Breast epithelium (tissue), 3 donors: ENCODE measurements around the gene NFKB1.

ENCODE experiments used
- POLR2A ChIP-seq: fragments of 450-650 bp; IDR thresholded peaks from one replicate; pipeline ENCODE4 v1.6.1; 2016; ENCODE audit warnings: antibody characterized with exemption, mild to moderate bottlenecking, moderate library complexity
- POLR2AphosphoS5 ChIP-seq, 3 donors: sonication (generic); formaldehyde crosslinking; IDR thresholded peaks; one replicate each; pipeline ENCODE4 v1.6.1; 2017; ENCODE audit warnings: antibody characterized with exemption in 3 of 3
- TF ChIP-seq, protein P1 (sequence below), 3 donors: fragments of 450-650 bp; IDR thresholded peaks; one replicate each; pipeline ENCODE4 v1.5.1; 2016 to 2017; ENCODE audit warnings: antibody characterized with exemption in 3 of 3, mild to moderate bottlenecking in 3 of 3, moderate library complexity in 3 of 3

- no peak for TF ChIP-seq POLR2A
- TF ChIP-seq, protein P1, sequence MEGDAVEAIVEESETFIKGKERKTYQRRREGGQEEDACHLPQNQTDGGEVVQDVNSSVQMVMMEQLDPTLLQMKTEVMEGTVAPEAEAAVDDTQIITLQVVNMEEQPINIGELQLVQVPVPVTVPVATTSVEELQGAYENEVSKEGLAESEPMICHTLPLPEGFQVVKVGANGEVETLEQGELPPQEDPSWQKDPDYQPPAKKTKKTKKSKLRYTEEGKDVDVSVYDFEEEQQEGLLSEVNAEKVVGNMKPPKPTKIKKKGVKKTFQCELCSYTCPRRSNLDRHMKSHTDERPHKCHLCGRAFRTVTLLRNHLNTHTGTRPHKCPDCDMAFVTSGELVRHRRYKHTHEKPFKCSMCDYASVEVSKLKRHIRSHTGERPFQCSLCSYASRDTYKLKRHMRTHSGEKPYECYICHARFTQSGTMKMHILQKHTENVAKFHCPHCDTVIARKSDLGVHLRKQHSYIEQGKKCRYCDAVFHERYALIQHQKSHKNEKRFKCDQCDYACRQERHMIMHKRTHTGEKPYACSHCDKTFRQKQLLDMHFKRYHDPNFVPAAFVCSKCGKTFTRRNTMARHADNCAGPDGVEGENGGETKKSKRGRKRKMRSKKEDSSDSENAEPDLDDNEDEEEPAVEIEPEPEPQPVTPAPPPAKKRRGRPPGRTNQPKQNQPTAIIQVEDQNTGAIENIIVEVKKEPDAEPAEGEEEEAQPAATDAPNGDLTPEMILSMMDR (IDR thresholded peaks at IDR 0.05): no peak
- TF ChIP-seq POLR2AphosphoS5 (IDR thresholded peaks at IDR 0.05): no peak
These were observed 23.9 kb downstream of the NFKB1 start for GRCh38 chr4:102525097-102525496.
